Measurements from ENCODE around the gene COL8A1.

The COL8A1 gene

DNA sequence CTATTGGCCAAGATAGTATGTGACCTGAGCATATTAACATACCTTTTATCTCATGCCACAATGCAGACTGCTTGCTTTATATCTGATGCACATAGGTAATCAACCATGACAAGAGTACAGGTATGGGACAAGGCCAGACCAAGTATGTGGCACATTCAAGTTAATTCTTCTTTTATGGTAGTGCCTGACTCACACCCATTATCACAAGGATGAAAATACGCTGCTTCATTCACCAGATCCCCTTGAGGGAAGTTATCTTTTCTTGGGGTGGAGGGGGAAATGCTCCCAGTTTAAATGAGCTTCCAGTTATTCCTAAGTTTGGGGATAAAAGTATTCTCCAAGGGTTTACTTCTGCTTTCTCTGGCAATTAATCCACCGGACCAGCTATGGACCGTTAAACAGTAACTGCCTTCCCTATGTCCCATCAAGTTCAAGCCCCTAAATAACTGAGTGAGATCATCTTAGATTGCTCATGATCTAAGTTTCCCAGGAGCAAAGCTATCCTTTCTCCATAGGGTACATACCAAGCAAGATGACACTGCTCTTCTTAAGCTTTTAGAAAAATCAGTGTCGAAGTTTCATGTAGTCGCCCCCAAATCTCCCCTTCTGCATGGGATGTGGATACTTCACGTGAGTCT, 1.9 kb downstream of the COL8A1 start:
- FAIRE-seq = no peak

DNA sequence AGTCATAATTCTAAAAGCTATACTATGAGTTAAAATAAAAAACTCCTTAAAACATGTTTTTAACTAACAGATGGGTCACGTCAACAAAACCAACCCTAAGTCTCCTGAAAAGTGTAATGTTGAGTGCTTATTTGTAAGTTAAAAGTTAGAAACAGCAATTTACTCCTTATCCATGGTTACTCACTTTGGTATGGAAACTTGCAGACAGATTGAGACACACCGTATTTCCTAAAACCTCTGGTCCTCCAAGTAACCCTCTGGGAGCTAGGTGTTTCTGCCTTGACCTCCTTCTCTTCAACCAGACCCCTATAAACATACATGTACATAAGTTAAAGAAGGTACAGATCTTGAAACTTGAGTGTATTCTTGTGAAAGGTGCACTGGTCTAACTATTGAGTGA, 3.1 kb downstream of the COL8A1 start:
- no peak for FAIRE-seq

DNA sequence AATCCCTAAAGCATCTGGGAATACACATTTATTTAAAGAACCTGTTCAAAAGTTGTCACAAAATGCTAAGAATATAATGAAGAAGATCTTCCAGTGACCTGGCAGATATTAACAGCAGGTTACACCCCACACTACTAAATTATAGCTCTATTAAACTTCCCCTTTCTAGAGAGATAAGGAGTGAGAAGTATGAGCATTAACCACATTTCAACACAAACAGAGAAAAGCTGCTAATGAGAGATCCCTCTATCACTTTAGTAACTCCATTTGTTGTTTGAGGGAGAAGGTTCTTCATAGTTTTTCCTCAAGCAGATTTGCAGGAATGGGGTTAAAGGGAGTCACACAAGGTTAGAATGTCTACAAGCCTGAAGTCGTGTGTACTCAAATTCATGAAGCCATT, 3.6 kb downstream of the COL8A1 start:
- FAIRE-seq = no peak

DNA sequence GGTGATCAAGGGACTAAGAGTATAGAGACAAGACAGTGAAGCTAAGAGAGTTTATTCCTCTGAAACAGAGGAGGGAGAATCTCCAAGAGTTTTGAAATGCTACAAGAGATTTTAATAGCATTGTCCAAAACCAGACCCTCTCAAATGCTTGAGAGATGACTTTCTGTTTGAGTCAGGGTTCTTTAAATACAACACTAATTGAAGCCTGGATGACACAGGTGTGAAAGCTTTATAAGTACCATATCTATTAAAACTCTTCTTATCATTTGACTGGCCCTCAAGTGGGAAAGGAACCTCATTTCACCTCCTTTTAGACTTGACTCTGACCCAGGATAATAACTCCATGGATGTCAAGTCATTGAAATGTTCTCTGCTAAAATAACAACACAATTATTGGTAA, 5.6 kb downstream of the COL8A1 start:
- no peak for FAIRE-seq

DNA sequence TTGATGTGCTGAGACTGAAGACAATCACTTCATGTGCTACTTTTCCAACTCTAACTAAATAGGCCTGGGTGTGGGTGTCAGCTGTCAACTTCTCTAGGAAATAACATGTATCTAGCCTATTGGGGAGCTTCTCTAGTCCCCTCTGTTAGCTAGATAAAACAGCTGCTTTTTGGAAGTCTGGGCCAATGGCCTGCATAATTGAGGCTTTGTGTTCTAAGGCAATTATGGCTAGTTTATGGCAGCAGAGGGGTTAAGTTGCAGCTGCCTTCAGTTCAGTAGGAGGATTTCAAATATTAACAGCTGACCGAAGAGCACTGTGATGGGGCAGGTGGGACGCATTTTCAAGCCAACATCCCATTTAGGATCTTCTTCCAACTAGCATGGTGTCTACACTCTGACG, 6.4 kb downstream of the COL8A1 start:
- FAIRE-seq = no peak

DNA sequence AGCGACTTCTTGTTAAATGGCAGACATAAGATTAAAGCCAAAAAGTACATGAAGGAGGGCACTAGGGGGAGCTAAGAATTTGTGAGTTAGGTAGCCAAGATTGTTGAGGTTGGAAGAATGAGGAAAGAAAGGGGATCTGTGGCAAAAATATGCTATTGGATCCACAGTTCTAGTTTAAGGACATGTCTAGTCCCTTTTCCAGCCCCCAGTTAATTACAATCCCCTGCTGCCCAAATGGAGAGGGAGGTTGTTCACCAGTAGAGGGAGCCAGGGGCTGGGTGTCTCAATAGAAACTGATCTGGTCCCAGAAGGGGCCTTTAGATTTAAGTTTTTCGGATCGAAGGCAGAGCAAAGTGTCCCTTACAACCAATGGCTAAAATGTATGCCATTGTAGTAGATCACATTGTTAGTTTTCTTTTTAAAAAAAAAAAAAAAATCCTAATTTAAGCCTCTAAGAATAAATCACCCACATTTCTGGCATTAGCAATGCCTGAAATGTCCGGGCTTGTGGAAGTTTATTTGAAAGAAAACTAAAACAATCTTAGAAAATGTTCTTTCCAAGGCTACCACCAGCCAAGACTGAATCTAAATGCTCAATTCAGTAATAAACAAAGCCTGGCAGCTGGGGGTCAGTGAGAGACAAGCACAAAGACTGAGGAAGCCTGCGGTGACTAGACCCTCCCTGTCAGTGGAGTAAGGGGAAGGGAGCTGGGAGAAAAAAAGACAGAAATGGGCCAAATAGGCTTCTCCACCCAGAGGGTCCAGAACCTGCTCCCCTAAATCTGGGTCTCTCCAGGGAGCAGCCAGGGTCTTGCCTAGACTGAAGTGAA, 7.1 kb downstream of the COL8A1 start:
- FAIRE-seq = no peak

DNA sequence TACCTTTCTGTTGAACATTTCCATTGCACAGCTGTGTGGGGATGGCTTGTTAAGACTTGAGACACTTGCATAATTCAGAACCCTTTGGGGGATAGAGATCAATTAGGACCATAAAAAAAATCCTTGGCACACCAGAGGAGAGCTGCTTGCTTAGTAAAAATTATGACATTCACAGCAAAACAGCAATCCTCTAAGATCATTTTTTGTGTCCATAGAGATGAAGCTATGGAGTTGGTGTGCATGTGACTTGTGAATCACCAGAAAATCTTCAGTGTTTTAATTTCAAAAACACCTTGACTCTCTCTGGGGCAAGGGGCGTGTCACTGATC, 7.7 kb downstream of the COL8A1 start:
- no peak for FAIRE-seq

DNA sequence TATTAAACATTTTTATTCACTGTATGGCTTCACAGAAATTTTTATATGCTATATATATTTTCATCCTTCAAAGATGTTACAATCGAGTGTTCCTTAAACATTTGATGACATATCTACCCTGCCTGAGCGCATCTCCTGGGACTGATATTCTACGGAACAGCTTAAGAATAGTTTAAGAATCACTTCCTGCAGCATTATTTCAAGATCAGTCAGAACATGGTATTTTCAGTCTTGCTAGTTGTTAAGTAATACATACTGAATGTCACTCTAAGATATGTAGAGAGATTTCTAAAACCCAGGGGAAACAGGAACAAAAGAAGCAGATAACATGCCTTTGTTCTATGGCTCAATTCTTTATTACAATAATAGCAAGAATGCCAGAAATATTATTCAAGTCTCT, 8.7 kb downstream of the COL8A1 start:
- FAIRE-seq = no peak

DNA sequence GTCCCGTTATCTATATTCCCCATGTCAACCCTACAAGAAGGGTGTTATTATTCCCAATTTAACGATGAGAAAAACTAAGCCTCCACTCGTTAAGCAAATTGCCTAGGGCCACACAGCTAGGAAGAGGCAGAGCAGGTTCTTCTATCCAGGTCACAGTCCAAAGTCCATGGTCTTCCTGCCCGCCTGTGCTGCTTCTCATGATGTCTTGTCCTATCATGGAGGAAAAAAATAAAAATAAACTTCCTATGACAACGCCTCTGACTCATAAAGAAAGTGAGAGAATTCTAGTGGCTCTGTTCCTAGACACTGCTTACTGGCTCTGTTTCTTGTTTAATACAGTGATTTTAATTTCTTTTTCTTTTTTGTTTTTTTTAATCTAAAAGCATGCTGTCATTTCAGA, 9.7 kb downstream of the COL8A1 start:
- FAIRE-seq = no peak

DNA sequence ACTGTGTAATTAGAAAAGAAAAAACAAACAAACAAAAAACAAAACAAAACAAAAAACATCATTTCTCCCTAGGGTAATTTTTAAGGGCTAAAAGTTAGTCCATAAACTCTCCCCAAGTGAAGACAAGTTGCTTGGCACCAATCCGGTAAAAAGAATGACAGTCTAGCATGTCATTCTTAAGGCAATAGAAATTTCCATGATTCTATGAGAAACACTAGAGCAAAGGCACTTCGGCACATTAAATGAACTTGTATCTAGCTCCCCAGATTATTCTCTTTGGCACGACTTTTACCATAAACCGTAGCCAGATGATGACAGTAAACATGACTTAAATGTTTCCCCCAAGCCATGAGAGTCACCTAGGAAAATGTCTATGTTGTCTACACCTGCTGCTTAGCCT, 10.1 kb downstream of the COL8A1 start:
- FAIRE-seq = no peak

DNA sequence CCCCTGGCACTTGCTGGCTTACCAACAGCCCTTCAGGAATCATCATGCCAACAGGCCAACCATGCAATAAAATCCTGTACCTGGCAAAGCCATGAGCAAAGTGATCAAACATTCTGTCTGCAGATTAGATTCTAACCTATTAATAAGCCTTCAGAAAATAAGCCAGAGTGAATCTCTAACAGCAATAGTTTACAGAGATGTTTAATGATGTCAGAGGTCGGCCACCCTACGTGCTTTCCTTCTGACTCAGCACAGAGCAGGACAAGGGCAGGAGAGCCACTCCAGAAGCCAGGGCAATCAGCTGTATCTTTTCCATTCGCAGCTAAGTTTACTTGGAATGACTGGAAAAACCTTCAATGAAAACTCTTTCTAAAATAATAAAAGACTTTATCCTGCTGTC, 13.1 kb downstream of the COL8A1 start:
- no peak for FAIRE-seq

DNA sequence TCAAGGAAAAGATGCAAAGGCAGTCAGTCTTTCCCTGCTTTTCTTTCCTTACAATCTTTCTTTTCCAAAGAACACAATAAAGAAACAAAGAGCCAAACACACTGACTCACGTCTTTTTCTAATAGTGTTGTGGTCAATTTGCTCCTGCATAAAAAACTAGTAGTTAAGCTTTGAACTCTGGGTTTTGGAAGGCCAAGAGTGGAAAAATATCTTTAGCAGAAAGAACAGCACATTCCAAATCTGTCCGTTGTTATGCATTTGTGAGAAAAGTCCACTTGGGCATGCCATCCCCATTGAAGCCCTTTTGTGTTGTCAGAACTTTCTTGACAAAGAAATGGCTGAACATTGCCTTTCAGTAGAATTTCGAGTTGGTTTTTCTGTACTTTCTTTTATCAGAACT, 18.2 kb downstream of the COL8A1 start:
- FAIRE-seq = no peak

DNA sequence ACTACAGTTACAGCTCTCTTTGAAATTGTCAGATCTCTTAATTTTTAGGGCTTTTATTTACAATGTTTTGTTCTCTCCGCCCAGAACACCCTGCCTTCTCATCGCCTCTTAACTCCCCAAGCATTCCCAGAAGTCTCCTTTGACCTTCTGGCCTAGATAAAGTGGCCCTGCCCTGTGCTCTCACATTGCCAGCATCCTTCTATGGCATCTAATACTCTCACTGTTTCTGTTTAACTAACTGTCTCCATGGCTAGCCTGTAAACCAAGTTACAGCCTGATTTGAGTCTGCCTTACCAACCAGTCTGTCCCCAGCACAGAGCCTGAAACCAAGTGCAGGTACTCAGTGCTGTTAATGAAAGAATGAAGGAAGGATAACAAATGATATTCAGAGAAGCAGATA, 19.9 kb downstream of the COL8A1 start:
- FAIRE-seq = no peak

DNA sequence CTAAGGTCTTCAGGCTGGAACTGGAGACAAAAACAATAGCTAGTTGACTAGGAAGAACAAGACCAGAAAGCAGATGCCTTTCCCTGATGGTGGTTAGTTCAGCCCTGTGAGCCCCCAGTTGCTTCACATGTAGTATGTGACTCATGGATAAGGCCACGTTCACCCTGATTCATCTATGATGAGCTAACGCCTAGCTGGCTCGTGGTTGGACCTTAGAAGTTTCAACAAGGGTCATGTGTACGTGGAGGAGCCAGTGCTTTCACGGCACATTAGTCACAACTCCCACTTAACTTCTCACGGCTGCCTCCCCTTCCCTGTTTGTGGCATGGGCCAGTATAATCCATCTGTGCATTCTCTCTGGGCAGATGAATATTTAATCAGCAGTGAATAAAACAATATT, 20.6 kb downstream of the COL8A1 start:
- FAIRE-seq = no peak

DNA sequence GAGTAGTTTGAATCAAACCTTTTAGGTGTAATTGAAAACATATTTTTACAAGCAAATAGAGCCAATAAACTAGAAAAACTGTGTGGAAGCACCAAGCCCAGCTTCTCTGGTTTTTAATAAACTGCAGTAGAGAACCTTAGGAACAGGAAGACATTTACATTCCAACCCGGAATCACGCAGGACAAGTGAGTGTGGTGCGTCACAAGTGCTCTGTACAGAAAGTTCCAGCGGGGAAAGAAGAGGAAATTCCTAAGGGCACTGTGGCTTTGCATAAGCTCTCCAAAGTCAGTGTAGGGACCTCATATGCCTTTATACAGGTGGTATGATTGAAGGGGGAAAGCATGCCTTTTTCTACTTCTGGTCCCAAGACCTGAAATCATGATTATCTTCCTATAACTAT, 21.6 kb downstream of the COL8A1 start:
- no peak for FAIRE-seq

DNA sequence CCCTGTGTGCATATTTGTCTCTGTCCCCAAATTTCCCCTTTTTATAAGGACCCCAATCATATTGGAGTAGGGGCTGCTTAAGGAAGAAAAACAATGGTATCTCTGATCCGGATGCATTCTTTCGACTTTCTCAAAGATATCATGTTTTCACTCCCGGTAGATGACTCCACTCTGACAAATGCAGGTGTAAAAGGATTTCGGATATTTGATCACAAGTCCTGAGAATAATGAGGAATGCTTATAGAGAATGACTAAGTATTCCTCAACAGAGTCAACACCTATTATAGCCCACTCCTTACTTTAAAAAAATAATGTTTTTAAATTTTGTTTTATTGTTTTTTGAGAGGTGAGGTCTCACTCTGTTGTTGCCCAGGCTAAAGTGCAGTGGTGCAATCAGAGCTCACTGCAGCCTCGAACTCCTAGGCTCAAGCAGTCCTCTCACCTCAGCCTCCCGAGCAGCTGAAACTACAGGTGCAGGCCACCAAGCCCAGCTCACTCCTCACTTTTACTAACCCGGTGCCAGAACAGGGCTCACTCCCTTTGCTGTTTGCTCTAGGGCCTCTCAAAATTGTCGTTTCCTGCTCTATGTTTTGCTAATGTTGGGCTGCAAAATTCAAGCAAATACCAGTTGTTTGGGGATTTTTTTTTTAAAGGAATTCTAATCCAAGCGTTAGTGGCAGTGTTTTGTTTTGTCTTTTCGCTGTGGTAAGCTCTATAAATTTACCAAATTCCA, 24.6 kb downstream of the COL8A1 start:
- no peak for FAIRE-seq

DNA sequence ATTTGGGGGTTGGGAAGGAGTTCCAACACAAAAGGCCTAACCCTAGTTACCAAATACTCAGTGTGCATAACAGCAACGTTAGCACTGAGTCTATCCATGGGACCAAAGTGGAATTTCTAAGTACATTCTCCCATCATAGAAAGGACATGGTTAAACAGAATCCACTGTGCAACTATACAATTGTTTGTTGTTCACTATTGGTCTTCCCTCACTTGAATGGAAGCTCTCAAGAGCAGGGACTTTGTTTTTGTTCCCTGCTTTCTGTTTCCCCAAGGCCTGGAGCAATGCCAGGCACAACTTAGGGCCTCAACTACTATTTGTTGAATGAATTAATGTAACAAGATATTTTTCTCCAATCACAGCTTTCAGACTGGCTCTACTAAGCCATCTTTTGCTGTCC, 25.6 kb downstream of the COL8A1 start:
- FAIRE-seq = no peak

DNA sequence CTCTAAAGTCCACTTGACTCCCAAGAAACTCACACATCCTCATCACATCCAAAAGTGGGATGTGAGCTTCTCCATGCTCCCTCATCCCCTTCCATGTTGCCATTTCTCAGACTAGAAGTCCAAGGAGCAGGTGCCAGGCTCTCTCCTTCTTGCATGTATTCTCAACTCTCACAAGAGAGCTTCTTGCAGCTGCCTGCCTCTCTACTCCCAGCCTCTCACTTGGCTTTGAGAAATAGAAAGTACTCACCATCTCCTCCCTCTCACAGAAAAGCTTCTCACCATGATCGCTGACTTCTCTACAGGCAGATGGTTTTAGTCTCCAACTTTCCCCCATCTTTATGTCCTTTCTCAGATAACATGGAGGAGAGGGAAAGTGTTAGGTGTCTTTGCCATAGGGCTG, 26.6 kb downstream of the COL8A1 start:
- no peak for FAIRE-seq

DNA sequence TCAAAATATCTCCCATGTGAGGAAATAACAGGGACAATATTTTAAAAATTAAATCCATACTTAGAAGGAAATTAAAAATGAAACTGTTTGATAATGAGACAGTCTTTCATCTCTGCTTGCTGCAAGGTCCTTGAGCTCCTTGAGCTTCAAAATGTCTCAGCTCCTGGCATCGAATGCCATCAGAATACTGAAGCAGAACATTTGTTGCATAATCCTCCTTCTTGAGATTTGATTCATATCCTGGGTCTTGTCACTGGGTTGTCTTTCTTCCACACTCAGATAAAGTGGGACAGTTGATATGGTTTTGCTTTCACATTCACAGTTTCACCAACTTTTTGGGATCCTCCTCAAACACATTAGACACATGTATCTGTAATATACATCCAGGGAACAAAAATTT, 27.8 kb downstream of the COL8A1 start:
- no peak for FAIRE-seq

DNA sequence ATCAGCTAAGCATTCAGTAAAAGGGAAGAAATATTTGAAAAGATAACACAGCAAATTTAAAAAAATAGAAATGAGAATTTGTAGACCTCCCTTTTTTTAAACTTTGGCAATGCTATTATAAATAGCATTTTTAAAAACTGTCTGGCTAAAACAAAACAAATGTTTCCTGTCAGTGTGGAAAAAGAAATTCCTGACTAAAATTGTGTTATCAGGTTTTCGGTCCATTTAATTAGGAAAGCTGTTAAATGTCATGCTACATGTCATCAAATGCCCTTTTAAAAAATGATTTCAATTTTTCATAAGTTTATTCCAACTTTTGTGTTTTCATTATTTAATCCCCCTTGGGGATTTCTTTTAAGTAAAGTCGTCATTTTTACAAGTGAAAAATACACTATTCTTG, 29.6 kb downstream of the COL8A1 start:
- no peak for FAIRE-seq

DNA sequence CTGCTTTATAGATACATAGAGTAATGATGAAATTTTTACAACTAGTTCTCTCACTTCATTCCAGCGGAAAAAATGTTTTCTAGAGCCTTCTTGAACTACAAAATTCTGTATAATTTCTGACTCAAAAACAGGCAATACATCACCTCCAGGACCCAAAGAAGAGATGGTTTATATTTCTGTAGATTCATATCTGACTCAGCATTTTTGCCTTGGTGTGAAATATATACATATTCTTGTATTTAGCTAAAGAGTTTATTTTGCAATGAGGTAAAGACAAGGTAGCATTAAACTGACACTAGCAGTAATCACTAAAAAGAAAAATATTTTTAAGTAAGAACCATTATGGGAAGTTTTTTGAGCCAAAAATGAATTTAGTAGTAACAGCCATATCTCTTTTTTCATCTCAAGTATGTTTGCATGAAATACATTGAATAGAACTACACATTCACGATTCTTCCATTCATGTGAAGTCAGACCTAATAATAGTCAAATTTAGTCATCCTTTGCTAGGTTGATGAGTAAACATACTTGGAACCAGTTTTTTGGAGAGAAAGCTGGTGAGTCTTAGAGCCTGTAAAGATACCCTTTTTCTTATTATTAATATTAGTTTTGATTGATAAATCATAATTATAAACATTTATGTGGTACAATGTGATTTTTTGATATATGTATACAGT, 31.6 kb downstream of the COL8A1 start:
- FAIRE-seq = no peak

DNA sequence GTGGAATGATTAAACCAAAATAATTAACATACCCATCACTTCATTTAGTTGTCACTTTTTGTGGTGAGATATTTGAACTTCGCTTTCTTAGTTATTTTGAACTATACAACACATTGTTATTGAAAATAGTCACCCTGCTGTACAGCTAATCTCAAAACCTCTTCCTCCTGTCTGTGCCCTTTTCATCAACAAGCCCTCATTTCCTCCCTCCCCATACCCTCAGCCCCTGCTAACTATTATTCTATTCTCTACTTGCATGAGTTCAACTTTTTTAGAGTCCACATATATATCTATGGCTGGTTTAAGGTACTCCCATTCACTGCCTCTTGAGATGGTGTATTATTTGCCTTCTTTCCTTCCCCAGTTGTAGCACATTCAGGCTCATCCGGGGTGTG, 32.2 kb downstream of the COL8A1 start:
- no peak for FAIRE-seq

DNA sequence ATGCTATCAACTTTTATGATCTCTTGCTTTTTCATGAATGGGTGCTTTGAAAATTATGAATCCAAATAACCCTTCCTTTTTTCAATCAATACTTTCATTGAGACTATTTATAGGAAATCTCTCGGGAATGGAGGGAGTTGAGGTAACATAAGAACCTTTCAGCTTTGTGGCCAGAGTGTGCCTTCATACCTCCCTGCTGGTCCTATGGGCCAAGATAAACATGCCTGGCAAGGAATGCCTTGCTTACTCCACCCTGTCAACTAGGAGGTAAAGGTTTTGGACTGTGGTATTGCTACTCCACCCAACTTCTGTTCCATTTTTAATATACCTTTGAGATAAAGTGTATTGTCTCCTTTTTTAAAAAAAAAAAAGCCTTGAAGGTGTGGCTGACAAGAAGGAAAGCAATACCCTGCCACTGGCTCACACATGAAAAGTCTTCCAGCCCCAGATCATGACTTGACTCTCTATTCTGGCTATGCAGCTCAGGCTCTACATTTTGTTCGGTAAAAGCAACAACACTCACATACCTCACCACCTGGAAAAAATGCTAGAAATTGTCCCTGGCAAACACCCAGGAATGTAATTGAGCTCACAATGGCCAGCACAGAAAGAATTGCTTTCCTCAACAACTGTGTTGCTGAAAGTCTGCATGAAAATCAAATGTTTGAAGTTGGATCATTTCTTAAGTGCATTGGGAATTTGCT, 35.8 kb downstream of the COL8A1 start:
- FAIRE-seq = no peak
